GM23338 (cell line): ENCODE data around the gene HSPBAP1. TPM values are rescaled to one million over a fixed set of nuclear protein-coding genes. Genes with fewer than 3 reads are reported as not detected.

ENCODE experiments used
- polyA plus RNA-seq: library from polyadenylated mRNA; unstranded; fragments of >200 nt; fragmentation: Nextera tagmentation; extraction: Ambion mirVana; gene quantifications from 2 replicates; pipeline ENCODE4 v1.2.1, GENCODE V29; 2016
- total RNA-seq: library from RNA; depleted of rRNA; stranded (reverse); fragments of >200 nt; shearing (Covaris generic); gene quantifications from 2 replicates; pipeline ENCODE4 v1.2.3, GENCODE V29; 2014; rRNA removed

Gene HSPBAP1
- total and polyA plus RNA-seq, 2 experiments from 2014 or later = 8.0 to 11.7 TPM

Other genes with a start within 250 kb of the HSPBAP1 start
- gene PARP9, start 229.5 kb downstream of the HSPBAP1 start, total RNA-seq = 2.2 and 3.9 TPM in 2 replicates
- gene PARP9, start 229.5 kb downstream of the HSPBAP1 start, polyA plus RNA-seq = 1.8 and 2.1 TPM in 2 replicates
- 6.8 TPM in 2 replicates for gene DTX3L, start 229.5 kb downstream of the HSPBAP1 start, total RNA-seq
- 1.8 and 2.1 TPM in 2 replicates for gene DTX3L, start 229.5 kb downstream of the HSPBAP1 start, polyA plus RNA-seq
- gene PARP15, start 216.2 kb downstream of the HSPBAP1 start, total RNA-seq = 0.12 and 0.87 TPM in 2 replicates
- gene PARP15, start 216.2 kb downstream of the HSPBAP1 start, polyA plus RNA-seq = 0.17 and 0.39 TPM in 2 replicates
- gene PARP14, start 113.0 kb downstream of the HSPBAP1 start, total RNA-seq = 25.4 and 26.0 TPM in 2 replicates
- gene PARP14, start 113.0 kb downstream of the HSPBAP1 start, polyA plus RNA-seq = 7.8 and 8.7 TPM in 2 replicates
- 13.0 and 16.8 TPM in 2 replicates for gene SLC49A4, start 1.2 kb upstream of the HSPBAP1 start, total RNA-seq
- gene SLC49A4, start 1.2 kb upstream of the HSPBAP1 start, polyA plus RNA-seq = 3.7 and 4.0 TPM in 2 replicates
- gene SEMA5B, start 233.9 kb upstream of the HSPBAP1 start, total RNA-seq = 25.4 and 26.8 TPM in 2 replicates
- gene SEMA5B, start 233.9 kb upstream of the HSPBAP1 start, polyA plus RNA-seq = 8.0 and 11.0 TPM in 2 replicates